HEK293 (cell line): ENCODE measurements around the gene USP36.

ENCODE experiments used
- BCL11A ChIP-seq: fragments of 450-650 bp; formaldehyde crosslinking; IDR thresholded peaks from 2 replicates; pipeline ENCODE4 v1.5.1; 2016; ENCODE audit warnings: low read depth, missing biosample characterization, missing genetic modification characterization
- ZNF529 ChIP-seq: fragments of 450-650 bp; formaldehyde crosslinking; IDR thresholded peaks from 2 replicates; pipeline ENCODE4 v1.5.1; 2017; ENCODE audit warnings: missing genetic modification characterization, missing biosample characterization; ENCODE audit not compliant: insufficient replicate concordance

DNA sequence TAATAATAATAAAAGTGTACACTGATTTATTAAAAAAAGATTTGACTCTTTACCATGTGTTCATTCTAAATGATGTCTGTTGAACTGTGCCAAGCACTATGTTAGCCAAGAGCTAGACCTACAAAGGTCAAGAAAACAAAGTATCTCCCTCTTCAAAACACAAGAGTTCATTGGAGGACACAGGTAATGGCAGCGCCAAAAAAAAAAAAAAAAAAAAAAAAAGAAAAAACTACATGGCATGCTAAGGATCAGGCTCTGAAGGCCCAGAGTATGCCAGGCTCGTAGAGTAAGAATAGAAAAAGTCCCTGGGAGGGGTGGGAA, 93.7 kb downstream of the USP36 start:
- no peak for TF ChIP-seq ZNF529 (tag by site-specific recombination)
- no peak for TF ChIP-seq BCL11A
